ENCODE results near the gene STON1. TPM values are rescaled to one million over a fixed set of nuclear protein-coding genes. Genes with fewer than 3 reads are reported as not detected.

Gene STON1
- total and polyA plus RNA-seq, 2 of the 8 experiments (the other 6 are each of a cell fraction or from before 2014, with no cell fraction given) = 5.0 to 10.1 TPM

GRCh38 chr2:48589170-48589767 lies 59.3 kb downstream of the STON1 start:
- Histone ChIP-seq H4K8ac (ENCODE audit: extremely low read depth, insufficient read depth, low read length) (no peak overlapping the region), H2AFZ (ENCODE audit: low read length) (no peak overlapping the region), H3K79me2 (ENCODE audit: control insufficient read depth in 1 of 2, insufficient read depth in 2 of 2, low read length in 2 of 2) (no peaks in the 10 kb centered on the region), H3K27ac (ENCODE audit: low read depth, low read length) (no peak overlapping the region), H3K4me1 (replicated peaks in 1 of 4; ENCODE audit: control insufficient read depth in 3 of 4, insufficient read depth in 4 of 4, low read length in 3 of 4) (peaks cover 5 to 17% (median 12%) of the 10 kb centered on the region in 4 experiments; a peak in 4 of 7 replicates), H4K20me1 (replicated peaks in 1 of 2; ENCODE audit: control insufficient read depth in 1 of 2, insufficient read depth in 2 of 2, low read length in 2 of 2) (no peaks in the 10 kb centered on the region), H3K18ac (ENCODE audit: extremely low read depth, low read length) (no peak overlapping the region), H3K36me3 (ENCODE audit: control insufficient read depth in 2 of 4, insufficient read depth in 4 of 4, low read length in 3 of 4) (no peaks in the 10 kb centered on the region), H3K56ac (replicated peaks; ENCODE audit: insufficient read length, low read depth, low read length) (no peak overlapping the region), H2BK20ac (ENCODE audit: low read length) (no peak overlapping the region), H2BK12ac (ENCODE audit: low read depth, low read length) (no peak overlapping the region), H3K9me3 (ENCODE audit: insufficient read depth in 2 of 2, low read depth in 1 of 2, low read length in 1 of 2) (no peaks in the 10 kb centered on the region), H3K14ac (ENCODE audit: insufficient read length) (no peak overlapping the region), H2BK15ac (ENCODE audit: low read length) (no peak overlapping the region), H3K4me3 (ENCODE audit: extremely low read depth in 1 of 4, insufficient read depth in 2 of 4, low read depth in 3 of 4, low read length in 4 of 4) (no peak overlapping the region), H3K23me2 (ENCODE audit: low read depth, low read length) (no peaks in the 10 kb centered on the region; the same call in 1 of the 2 replicates), H3K23ac (ENCODE audit: insufficient read length) (no peak overlapping the region), H4K91ac (replicated peaks; ENCODE audit: insufficient read length, low read length) (no peak overlapping the region), H2BK120ac (replicated peaks; ENCODE audit: low read depth, low read length) (no peak overlapping the region), H3K79me1 (ENCODE audit: low read depth, low read length) (no peaks in the 10 kb centered on the region), H2AK5ac (ENCODE audit: low read depth, low read length) (no peak overlapping the region), H3K9ac (replicated peaks in 1 of 4; ENCODE audit: extremely low read depth in 1 of 4, low read depth in 3 of 4, low read length in 3 of 4) (no peak overlapping the region), H2BK5ac (ENCODE audit: low read depth, low read length) (no peak overlapping the region), H3K4me2 (ENCODE audit: insufficient read depth in 1 of 2, low read depth in 2 of 2, low read length in 2 of 2) (no peak overlapping the region), H4K5ac (ENCODE audit: insufficient read length, low read depth, low read length) (no peak overlapping the region), H3K27me3 (replicated peaks in 1 of 4; ENCODE audit: control insufficient read depth in 3 of 4, extremely low read depth in 1 of 4, insufficient read depth in 3 of 4, low read length in 3 of 4) (peaks cover 0 to 4% (median 0%) of the 10 kb centered on the region in 4 experiments; a peak in 2 of 7 replicates), H3K4ac (replicated peaks; ENCODE audit: insufficient read length, low read depth, low read length) (no peak overlapping the region)
- ChIA-PET POLR2A (ENCODE audit: partially characterized antibody) (interaction anchor here (1.1 kb wide), 1 partner anchor 119 kb away, joined by 3 read pairs; no protein-coding TSS in a partner anchor), CTCF (ENCODE audit: partially characterized antibody) (interaction anchor here (0.6 to 3.0 kb wide), 25 partner anchors 11 to 379 kb away, joined by 3 to 16 read pairs (median 4); no protein-coding TSS in a partner anchor)
- WGBS, 2 experiments (ENCODE audit: extremely low coverage in 1 of 2, insufficient coverage in 1 of 2, insufficient read length in 1 of 2, insufficient replicate concordance in 2 of 2, low coverage in 1 of 2, low lambda C conversion rate in 2 of 2, missing lambda C conversion rate in 1 of 2) = 46% methylated on average over 5 of the region's 5 CpGs; no CpG with 5 or more reads in 1 of the 2 experiments
- no peak for DNase-seq (ENCODE audit: low read depth in 1 of 2, low spot score in 2 of 2)
- FAIRE-seq = peak; percentile 87
- TF ChIP-seq EZH2 (IDR thresholded peaks at IDR 0.05; ENCODE audit: low read depth, low read length, severe bottlenecking) = no peak
- peak; percentile 73 to 74 for TF ChIP-seq RAD21 (IDR thresholded peaks at IDR 0.05 in 1 of 2, conservative IDR thresholded peaks at IDR 0.05 in 1 of 2; ENCODE audit: low read depth in 2 of 2, low read length in 2 of 2)
- TF ChIP-seq, protein P1, sequence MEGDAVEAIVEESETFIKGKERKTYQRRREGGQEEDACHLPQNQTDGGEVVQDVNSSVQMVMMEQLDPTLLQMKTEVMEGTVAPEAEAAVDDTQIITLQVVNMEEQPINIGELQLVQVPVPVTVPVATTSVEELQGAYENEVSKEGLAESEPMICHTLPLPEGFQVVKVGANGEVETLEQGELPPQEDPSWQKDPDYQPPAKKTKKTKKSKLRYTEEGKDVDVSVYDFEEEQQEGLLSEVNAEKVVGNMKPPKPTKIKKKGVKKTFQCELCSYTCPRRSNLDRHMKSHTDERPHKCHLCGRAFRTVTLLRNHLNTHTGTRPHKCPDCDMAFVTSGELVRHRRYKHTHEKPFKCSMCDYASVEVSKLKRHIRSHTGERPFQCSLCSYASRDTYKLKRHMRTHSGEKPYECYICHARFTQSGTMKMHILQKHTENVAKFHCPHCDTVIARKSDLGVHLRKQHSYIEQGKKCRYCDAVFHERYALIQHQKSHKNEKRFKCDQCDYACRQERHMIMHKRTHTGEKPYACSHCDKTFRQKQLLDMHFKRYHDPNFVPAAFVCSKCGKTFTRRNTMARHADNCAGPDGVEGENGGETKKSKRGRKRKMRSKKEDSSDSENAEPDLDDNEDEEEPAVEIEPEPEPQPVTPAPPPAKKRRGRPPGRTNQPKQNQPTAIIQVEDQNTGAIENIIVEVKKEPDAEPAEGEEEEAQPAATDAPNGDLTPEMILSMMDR (IDR thresholded peaks at IDR 0.05; ENCODE audit: control extremely low read depth in 1 of 3, insufficient read depth in 1 of 3, low read depth in 1 of 3, low read length in 3 of 3) = peak; percentile 36 to 74 (median 61)
- TF ChIP-seq GTF2F1 (IDR thresholded peaks at IDR 0.05; ENCODE audit: borderline replicate concordance, low read depth, low read length) = no peak
- TF ChIP-seq RBBP5 (IDR thresholded peaks at IDR 0.05; ENCODE audit: borderline replicate concordance, low read depth, low read length) = no peak
